Measurements from ENCODE around the gene CNBD2. TPM values are rescaled to one million over a fixed set of nuclear protein-coding genes. Genes with fewer than 3 reads are reported as not detected.

Gene CNBD2
- total RNA-seq, 2 donors from 2014 or later, result 3.3 to 4.7 TPM

- TF ChIP-seq CTCF (IDR thresholded peaks at IDR 0.05), result no peak
- H3K4me1 ChIP-seq, result no peaks in the 10 kb centered on the region
- no peak overlapping the region for H3K4me3 ChIP-seq
- intact Hi-C loops (cut with DNase I), result no loop called here
- no peak overlapping the region for H3K9ac ChIP-seq (ENCODE audit: low read depth in 2 of 2, low read length in 2 of 2)
- DNase-seq, result peak; percentile 39
- H3K27ac ChIP-seq, result no peak overlapping the region
- H3K27me3 ChIP-seq, result no peaks in the 10 kb centered on the region
- H3K9me3 ChIP-seq, result no peaks in the 10 kb centered on the region
- H3K36me3 ChIP-seq, result no peaks in the 10 kb centered on the region
Observed at GRCh38 chr20:35963878-35964277, 4.5 kb upstream of the CNBD2 start.

GRCh38 chr20:35968930-35969329 lies 540 bp downstream of the CNBD2 start:
- H3K36me3 ChIP-seq, result no peaks in the 10 kb centered on the region
- H3K4me3 ChIP-seq, result no peak overlapping the region
- no peak overlapping the region for H3K9ac ChIP-seq (ENCODE audit: low read depth in 2 of 2, low read length in 2 of 2)
- TF ChIP-seq CTCF (IDR thresholded peaks at IDR 0.05), result no peak
- no peaks in the 10 kb centered on the region for H3K9me3 ChIP-seq
- H3K27ac ChIP-seq, result no peak overlapping the region
- H3K27me3 ChIP-seq, result no peaks in the 10 kb centered on the region
- H3K4me1 ChIP-seq, result no peaks in the 10 kb centered on the region
- DNase-seq, result no peak
- intact Hi-C loops (cut with DNase I), result no loop called here

GRCh38 chr20:35971981-35972380 lies 3.6 kb downstream of the CNBD2 start:
- no peak overlapping the region for H3K27ac ChIP-seq
- H3K27me3 ChIP-seq, result no peaks in the 10 kb centered on the region
- no peaks in the 10 kb centered on the region for H3K9me3 ChIP-seq
- no peak overlapping the region for H3K4me3 ChIP-seq
- H3K36me3 ChIP-seq, result no peaks in the 10 kb centered on the region
- no peak for TF ChIP-seq CTCF (IDR thresholded peaks at IDR 0.05)
- no peak for DNase-seq
- H3K9ac ChIP-seq (ENCODE audit: low read depth in 2 of 2, low read length in 2 of 2), result no peak overlapping the region
- H3K4me1 ChIP-seq, result no peaks in the 10 kb centered on the region
- intact Hi-C loops (cut with DNase I), result no loop called here

GRCh38 chr20:35972462-35972861 lies 4.1 kb downstream of the CNBD2 start:
- H3K4me1 ChIP-seq, result no peaks in the 10 kb centered on the region
- no peak overlapping the region for H3K27ac ChIP-seq
- no peak overlapping the region for H3K4me3 ChIP-seq
- H3K9ac ChIP-seq (ENCODE audit: low read depth in 2 of 2, low read length in 2 of 2), result no peak overlapping the region
- no peaks in the 10 kb centered on the region for H3K36me3 ChIP-seq
- H3K9me3 ChIP-seq, result no peaks in the 10 kb centered on the region
- no peaks in the 10 kb centered on the region for H3K27me3 ChIP-seq
- intact Hi-C loops (cut with DNase I), result no loop called here
- no peak for DNase-seq
- no peak for TF ChIP-seq CTCF (IDR thresholded peaks at IDR 0.05)

GRCh38 chr20:35974256-35974655 lies 5.9 kb downstream of the CNBD2 start:
- Histone ChIP-seq H3K9me3 (no peaks in the 10 kb centered on the region), H3K36me3 (no peaks in the 10 kb centered on the region), H3K27ac (no peak overlapping the region), H3K9ac (ENCODE audit: low read depth in 2 of 2, low read length in 2 of 2) (no peak overlapping the region), H3K4me3 (no peak overlapping the region), H3K4me1 (no peaks in the 10 kb centered on the region), H3K27me3 (no peaks in the 10 kb centered on the region)
- TF ChIP-seq CTCF (IDR thresholded peaks at IDR 0.05), result no peak
- intact Hi-C loops (cut with DNase I), result no loop called here
- DNase-seq, result no peak
